ENCODE results near the gene GLI3. TPM values are rescaled to one million over a fixed set of nuclear protein-coding genes. Genes with fewer than 3 reads are reported as not detected.

The GLI3 gene
- total and polyA plus RNA-seq, 10 of the 15 experiments (the other 5 are each of a cell fraction or from before 2014, with no cell fraction given): 0.01 TPM; not detected in 8

GRCh38 chr7:41955893-41956675, 280.9 kb downstream of the GLI3 start:
- no peaks in the 10 kb centered on the region for H3K4me1 ChIP-seq (ENCODE audit: control insufficient read depth, insufficient read depth, low read length)
- no peak overlapping the region for H3K4me3 ChIP-seq
- POLR2A ChIA-PET: interaction anchor here (0.5 to 0.6 kb wide), 2 partner anchors 31 to 1357 kb away, joined by 3 to 4 read pairs; no protein-coding TSS in a partner anchor
- no peaks in the 10 kb centered on the region for H3K36me3 ChIP-seq (ENCODE audit: control insufficient read depth in 2 of 2, insufficient read depth in 2 of 2, low read length in 1 of 2)
- no peak for ATAC-seq
- CTCF ChIA-PET: interaction anchor here (1.3 to 3.0 kb wide), 4 partner anchors 13 to 22 kb away, joined by 3 to 9 read pairs (median 8); no protein-coding TSS in a partner anchor
- no peak for FAIRE-seq
- H3K79me2 ChIP-seq (ENCODE audit: control insufficient read depth, insufficient read depth, low read length): no peaks in the 10 kb centered on the region
- intact Hi-C loops (cut with micrococcal nuclease; ENCODE audit: unreplicated experiment) (no loop called here), in situ Hi-C loops (cut with MboI) (no loop called here)
- H3K4me2 ChIP-seq (ENCODE audit: control insufficient read depth, insufficient read depth): no peak overlapping the region
- RAD21 ChIA-PET (ENCODE audit: unreplicated experiment): no interaction called here
- BruUV-seq (replicated peaks): no TSS peak
- no peak overlapping the region for H3K27ac ChIP-seq (ENCODE audit: control insufficient read depth, insufficient read depth)
- no peaks in the 10 kb centered on the region for H3K9me3 ChIP-seq (replicated peaks; ENCODE audit: control insufficient read depth, insufficient read depth, low read length)
- H3K27me3 ChIP-seq (replicated peaks in 1 of 2; ENCODE audit: control insufficient read depth in 2 of 2, insufficient read depth in 2 of 2, low read length in 1 of 2): 0 out of 4 replicates have a peak, but pooled peaks cover 0 to 2% of the 10 kb centered on the region in 2 experiments
- WGBS (ENCODE audit: insufficient coverage, insufficient replicate concordance, low lambda C conversion rate, missing lambda C conversion rate): 20% methylated on average over 15 of the region's 16 CpGs
- no peak overlapping the region for H3K9ac ChIP-seq (ENCODE audit: control insufficient read depth, insufficient read depth, low read length)
- DNase-seq (ENCODE audit: low read depth, low spot score): no peak
- no peak overlapping the region for H2AFZ ChIP-seq (ENCODE audit: control insufficient read depth, low read depth, low read length)
- H4K20me1 ChIP-seq (ENCODE audit: control insufficient read depth, insufficient read depth): no peaks in the 10 kb centered on the region
- SMC1A ChIA-PET (ENCODE audit: uncharacterized antibody, unreplicated experiment): no interaction called here
- TF ChIP-seq FOXM1 (IDR thresholded peaks at IDR 0.05; ENCODE audit: low read depth, low read length): no peak
- TF ChIP-seq NKRF (conservative IDR thresholded peaks at IDR 0.05): no peak
- TF ChIP-seq IRF5 (IDR thresholded peaks at IDR 0.05; ENCODE audit: borderline replicate concordance): no peak
- TF ChIP-seq YBX1 (IDR thresholded peaks at IDR 0.05): no peak
- TF ChIP-seq GATAD2B (conservative IDR thresholded peaks at IDR 0.05; ENCODE audit: low read depth): no peak
- TF ChIP-seq ATF3 (IDR thresholded peaks at IDR 0.05; ENCODE audit: borderline replicate concordance, extremely low read depth, low read depth, low read length): no peak
- TF ChIP-seq RELB (IDR thresholded peaks at IDR 0.05; ENCODE audit: low read depth): no peak
- no peak for TF ChIP-seq PRDM15 (CRISPR knock-in tag; IDR thresholded peaks at IDR 0.05)
- TF ChIP-seq CHD4 (IDR thresholded peaks at IDR 0.05): no peak
- no peak for TF ChIP-seq MEF2A (IDR thresholded peaks at IDR 0.05; ENCODE audit: insufficient read depth, low read depth, low read length)

Data from GM12878 (cell line).